ENCODE results near the gene MYO1H. TPM values are rescaled to one million over a fixed set of nuclear protein-coding genes. Genes with fewer than 3 reads are reported as not detected.

MYO1H gene
- total and polyA plus RNA-seq, 5 donors from 2014 or later = 0.14 TPM; not detected in 4

- ATAC-seq (ENCODE audit: low read depth in 2 of 2) = no peak
- Mint-ChIP-seq H3K4me1 (peaks cover 23 to 58% (median 45%) of the 10 kb centered on the region in 4 donors), H3K27me3 (peaks cover 5% of the 10 kb centered on the region), H3K27ac (peak overlapping the region; percentile 96 to 99 (median 99)), H3K36me3 (peaks cover 3% of the 10 kb centered on the region), H3K9me3 (no peaks in the 10 kb centered on the region), H3K4me3 (peak overlapping the region; percentile 95 to 100 (median 98))
- H3K9me3 ChIP-seq (ENCODE audit: control insufficient read depth in 2 of 2, low read length in 2 of 2) = no peaks in the 10 kb centered on the region
- no peaks in the 10 kb centered on the region for H3K27me3 ChIP-seq (ENCODE audit: control insufficient read depth, insufficient read depth, low read length)
- H3K4me1 ChIP-seq (ENCODE audit: control insufficient read depth, insufficient read depth, low read length, poor library complexity, severe bottlenecking) = peaks cover 33% of the 10 kb centered on the region
- peaks cover 3% of the 10 kb centered on the region for H3K36me3 ChIP-seq (ENCODE audit: control insufficient read depth, insufficient read depth, low read length)
- DNase-seq = peak in 1 of 3 donors; percentile 2
- H3K4me3 ChIP-seq (ENCODE audit: low read depth, low read length) = peak overlapping the region; percentile 87
- H3K27ac ChIP-seq (ENCODE audit: insufficient read depth, low read length, poor library complexity, severe bottlenecking) = peak overlapping the region; percentile 85
These were observed 130.2 kb downstream of the MYO1H start for GRCh38 chr12:109477963-109478315.

GRCh38 chr12:109479761-109480160 lies 132.1 kb downstream of the MYO1H start:
- Mint-ChIP-seq H3K4me3 (peak overlapping the region in 3 of 4 donors; percentile 13 to 81 (median 39)), H3K4me1 (peaks cover 18 to 52% (median 36%) of the 10 kb centered on the region in 4 donors)
- no peak for DNase-seq

GRCh38 chr12:109480356-109480755 lies 132.7 kb downstream of the MYO1H start:
- Histone ChIP-seq H3K27me3 (ENCODE audit: control insufficient read depth, insufficient read depth, low read length) (no peaks in the 10 kb centered on the region), H3K27ac (ENCODE audit: insufficient read depth, low read length, poor library complexity, severe bottlenecking) (no peak overlapping the region), H3K9me3 (ENCODE audit: control insufficient read depth in 2 of 2, low read length in 2 of 2) (no peaks in the 10 kb centered on the region), H3K4me1 (ENCODE audit: control insufficient read depth, insufficient read depth, low read length, poor library complexity, severe bottlenecking) (peaks cover 33% of the 10 kb centered on the region), H3K36me3 (ENCODE audit: control insufficient read depth, insufficient read depth, low read length) (peaks cover 23% of the 10 kb centered on the region), H3K4me3 (ENCODE audit: low read depth, low read length) (no peak overlapping the region)
- H3K36me3 Mint-ChIP-seq = peaks cover 13% of the 10 kb centered on the region
- H3K9me3 Mint-ChIP-seq = no peaks in the 10 kb centered on the region
- DNase-seq = no peak
- no peak for ATAC-seq (ENCODE audit: low read depth in 2 of 2)
- no peak overlapping the region for H3K4me3 Mint-ChIP-seq
- H3K27ac Mint-ChIP-seq = no peak overlapping the region
- peaks cover 15 to 47% (median 33%) of the 10 kb centered on the region in 4 donors for H3K4me1 Mint-ChIP-seq
- peaks cover 5% of the 10 kb centered on the region for H3K27me3 Mint-ChIP-seq

More at GRCh38 chr12:109479761-109480160, 132.1 kb downstream of the MYO1H start:
- Histone ChIP-seq H3K27ac (ENCODE audit: insufficient read depth, low read length, poor library complexity, severe bottlenecking) (no peak overlapping the region), H3K36me3 (ENCODE audit: control insufficient read depth, insufficient read depth, low read length) (peaks cover 17% of the 10 kb centered on the region), H3K27me3 (ENCODE audit: control insufficient read depth, insufficient read depth, low read length) (no peaks in the 10 kb centered on the region), H3K4me3 (ENCODE audit: low read depth, low read length) (no peak overlapping the region), H3K4me1 (ENCODE audit: control insufficient read depth, insufficient read depth, low read length, poor library complexity, severe bottlenecking) (peaks cover 33% of the 10 kb centered on the region), H3K9me3 (ENCODE audit: control insufficient read depth in 2 of 2, low read length in 2 of 2) (no peaks in the 10 kb centered on the region)
- Mint-ChIP-seq H3K27ac (no peak overlapping the region), H3K9me3 (no peaks in the 10 kb centered on the region), H3K36me3 (peaks cover 7% of the 10 kb centered on the region), H3K27me3 (peaks cover 5% of the 10 kb centered on the region)
- no peak for ATAC-seq (ENCODE audit: low read depth in 2 of 2)

GRCh38 chr12:109481863-109482262 lies 134.2 kb downstream of the MYO1H start:
- H3K27me3 Mint-ChIP-seq = peaks cover 5% of the 10 kb centered on the region
- H3K4me3 ChIP-seq (ENCODE audit: low read depth, low read length) = no peak overlapping the region
- H3K27me3 ChIP-seq (ENCODE audit: control insufficient read depth, insufficient read depth, low read length) = no peaks in the 10 kb centered on the region
- peaks cover 24% of the 10 kb centered on the region for H3K36me3 Mint-ChIP-seq
- peaks cover 38% of the 10 kb centered on the region for H3K36me3 ChIP-seq (ENCODE audit: control insufficient read depth, insufficient read depth, low read length)
- H3K4me1 ChIP-seq (ENCODE audit: control insufficient read depth, insufficient read depth, low read length, poor library complexity, severe bottlenecking) = peaks cover 19% of the 10 kb centered on the region
- peak overlapping the region in 1 of 4 donors; percentile 15 for H3K4me3 Mint-ChIP-seq
- no peak overlapping the region for H3K27ac Mint-ChIP-seq
- H3K9me3 Mint-ChIP-seq = no peaks in the 10 kb centered on the region
- DNase-seq = no peak
- peaks cover 14 to 32% (median 19%) of the 10 kb centered on the region in 4 donors for H3K4me1 Mint-ChIP-seq
- no peak for ATAC-seq (ENCODE audit: low read depth in 2 of 2)
- no peak overlapping the region for H3K27ac ChIP-seq (ENCODE audit: insufficient read depth, low read length, poor library complexity, severe bottlenecking)
- no peaks in the 10 kb centered on the region for H3K9me3 ChIP-seq (ENCODE audit: control insufficient read depth in 2 of 2, low read length in 2 of 2)

GRCh38 chr12:109482491-109482890 lies 134.8 kb downstream of the MYO1H start:
- no peak overlapping the region for H3K27ac ChIP-seq (ENCODE audit: insufficient read depth, low read length, poor library complexity, severe bottlenecking)
- no peaks in the 10 kb centered on the region for H3K27me3 ChIP-seq (ENCODE audit: control insufficient read depth, insufficient read depth, low read length)
- H3K36me3 Mint-ChIP-seq = peaks cover 28% of the 10 kb centered on the region
- peaks cover 17% of the 10 kb centered on the region for H3K4me1 ChIP-seq (ENCODE audit: control insufficient read depth, insufficient read depth, low read length, poor library complexity, severe bottlenecking)
- ATAC-seq (ENCODE audit: low read depth in 2 of 2) = no peak
- H3K9me3 Mint-ChIP-seq = no peaks in the 10 kb centered on the region
- no peaks in the 10 kb centered on the region for H3K27me3 Mint-ChIP-seq
- H3K9me3 ChIP-seq (ENCODE audit: control insufficient read depth in 2 of 2, low read length in 2 of 2) = no peaks in the 10 kb centered on the region
- no peak for DNase-seq
- H3K36me3 ChIP-seq (ENCODE audit: control insufficient read depth, insufficient read depth, low read length) = peaks cover 44% of the 10 kb centered on the region
- no peak overlapping the region for H3K4me3 ChIP-seq (ENCODE audit: low read depth, low read length)
- H3K27ac Mint-ChIP-seq = no peak overlapping the region
- peak overlapping the region in 1 of 4 donors; percentile 15 for H3K4me3 Mint-ChIP-seq
- peaks cover 14 to 26% (median 16%) of the 10 kb centered on the region in 4 donors for H3K4me1 Mint-ChIP-seq

- H3K27me3 Mint-ChIP-seq = no peaks in the 10 kb centered on the region
- H3K4me3 Mint-ChIP-seq = no peak overlapping the region
- H3K4me1 Mint-ChIP-seq = peaks cover 13 to 22% (median 15%) of the 10 kb centered on the region in 4 donors
- no peak overlapping the region for H3K27ac ChIP-seq (ENCODE audit: insufficient read depth, low read length, poor library complexity, severe bottlenecking)
- H3K27me3 ChIP-seq (ENCODE audit: control insufficient read depth, insufficient read depth, low read length) = no peaks in the 10 kb centered on the region
- no peaks in the 10 kb centered on the region for H3K9me3 Mint-ChIP-seq
- ATAC-seq (ENCODE audit: low read depth in 2 of 2) = no peak
- peaks cover 48% of the 10 kb centered on the region for H3K36me3 ChIP-seq (ENCODE audit: control insufficient read depth, insufficient read depth, low read length)
- DNase-seq = no peak
- H3K36me3 Mint-ChIP-seq = peaks cover 28% of the 10 kb centered on the region
- no peak overlapping the region for H3K4me3 ChIP-seq (ENCODE audit: low read depth, low read length)
- H3K4me1 ChIP-seq (ENCODE audit: control insufficient read depth, insufficient read depth, low read length, poor library complexity, severe bottlenecking) = peaks cover 14% of the 10 kb centered on the region
- H3K9me3 ChIP-seq (ENCODE audit: control insufficient read depth in 2 of 2, low read length in 2 of 2) = no peaks in the 10 kb centered on the region
- H3K27ac Mint-ChIP-seq = no peak overlapping the region
These were observed 135.2 kb downstream of the MYO1H start for GRCh38 chr12:109482894-109483293.

GRCh38 chr12:109483346-109483745 lies 135.6 kb downstream of the MYO1H start:
- peaks cover 13 to 17% (median 15%) of the 10 kb centered on the region in 4 donors for H3K4me1 Mint-ChIP-seq
- H3K27ac Mint-ChIP-seq = no peak overlapping the region
- Histone ChIP-seq H3K27me3 (ENCODE audit: control insufficient read depth, insufficient read depth, low read length) (no peaks in the 10 kb centered on the region), H3K9me3 (ENCODE audit: control insufficient read depth in 2 of 2, low read length in 2 of 2) (no peaks in the 10 kb centered on the region), H3K27ac (ENCODE audit: insufficient read depth, low read length, poor library complexity, severe bottlenecking) (no peak overlapping the region), H3K4me3 (ENCODE audit: low read depth, low read length) (no peak overlapping the region), H3K4me1 (ENCODE audit: control insufficient read depth, insufficient read depth, low read length, poor library complexity, severe bottlenecking) (peaks cover 10% of the 10 kb centered on the region), H3K36me3 (ENCODE audit: control insufficient read depth, insufficient read depth, low read length) (peaks cover 53% of the 10 kb centered on the region)
- no peak overlapping the region for H3K4me3 Mint-ChIP-seq
- ATAC-seq (ENCODE audit: low read depth in 2 of 2) (no peak), DNase-seq (no peak)
- peaks cover 28% of the 10 kb centered on the region for H3K36me3 Mint-ChIP-seq
- H3K9me3 Mint-ChIP-seq = no peaks in the 10 kb centered on the region
- H3K27me3 Mint-ChIP-seq = no peaks in the 10 kb centered on the region

- no peak overlapping the region for H3K27ac Mint-ChIP-seq
These were observed 137.5 kb downstream of the MYO1H start for GRCh38 chr12:109485201-109485600.

More at GRCh38 chr12:109485201-109485600, 137.5 kb downstream of the MYO1H start:
- Histone ChIP-seq H3K36me3 (ENCODE audit: control insufficient read depth, insufficient read depth, low read length) (peaks cover 71% of the 10 kb centered on the region), H3K4me3 (ENCODE audit: low read depth, low read length) (no peak overlapping the region), H3K27ac (ENCODE audit: insufficient read depth, low read length, poor library complexity, severe bottlenecking) (no peak overlapping the region), H3K9me3 (ENCODE audit: control insufficient read depth in 2 of 2, low read length in 2 of 2) (no peaks in the 10 kb centered on the region), H3K4me1 (ENCODE audit: control insufficient read depth, insufficient read depth, low read length, poor library complexity, severe bottlenecking) (no peaks in the 10 kb centered on the region), H3K27me3 (ENCODE audit: control insufficient read depth, insufficient read depth, low read length) (no peaks in the 10 kb centered on the region)
- no peak for ATAC-seq (ENCODE audit: low read depth in 2 of 2)
- no peaks in the 10 kb centered on the region for H3K27me3 Mint-ChIP-seq
- no peaks in the 10 kb centered on the region for H3K9me3 Mint-ChIP-seq
- no peak for DNase-seq
- H3K4me1 Mint-ChIP-seq = peaks cover 0 to 2% (median under 1%) of the 10 kb centered on the region in 4 donors
- H3K36me3 Mint-ChIP-seq = peaks cover 41% of the 10 kb centered on the region
- no peak overlapping the region for H3K4me3 Mint-ChIP-seq

Measured in CD4-positive, CD25-positive, alpha-beta regulatory T cell (primary cell).